HG03095 (cell line): ENCODE data around the gene ACCSL.

Experiments used
- ATAC-seq: cut with Tn5 transposase; IDR thresholded peaks from one replicate; pipeline ENCODE4 v1.9.1; 2021; ENCODE audit warnings: moderate library complexity; ENCODE audit not compliant: unreplicated experiment

The ACCSL gene

DNA sequence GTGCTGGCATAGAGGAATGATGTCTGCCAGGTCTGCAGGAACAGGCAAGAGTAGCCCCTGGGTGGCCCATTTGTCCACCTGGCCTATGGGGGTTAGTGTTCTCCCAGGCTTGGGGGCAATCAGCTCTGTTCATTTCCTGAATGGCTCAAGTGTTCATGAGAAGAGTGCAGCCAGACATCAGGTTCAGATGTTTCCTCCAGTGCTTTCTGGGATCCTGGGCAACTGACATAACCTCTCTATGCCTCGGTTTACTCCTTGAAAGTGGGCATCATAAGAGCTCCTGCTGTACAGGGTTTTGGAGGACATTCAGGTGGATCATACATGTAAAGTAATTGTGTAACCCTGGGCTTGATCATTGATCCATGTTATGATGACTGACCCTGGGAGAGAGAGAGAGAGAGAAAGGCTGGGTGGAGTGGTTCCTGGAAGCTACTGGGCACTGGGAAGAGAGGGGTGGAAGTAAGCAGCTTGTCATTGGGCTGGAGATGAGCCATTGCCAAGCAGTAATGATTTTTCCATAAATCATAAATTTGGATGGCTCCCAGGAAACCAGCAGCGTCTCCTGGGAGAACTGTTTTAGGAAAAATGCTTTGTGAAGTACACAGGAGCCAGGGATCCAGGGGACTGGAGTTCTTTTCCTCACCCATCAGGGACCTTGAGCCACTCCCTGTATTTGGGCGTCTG lies 30.2 kb upstream of the ACCSL start:
- no peak for ATAC-seq

DNA sequence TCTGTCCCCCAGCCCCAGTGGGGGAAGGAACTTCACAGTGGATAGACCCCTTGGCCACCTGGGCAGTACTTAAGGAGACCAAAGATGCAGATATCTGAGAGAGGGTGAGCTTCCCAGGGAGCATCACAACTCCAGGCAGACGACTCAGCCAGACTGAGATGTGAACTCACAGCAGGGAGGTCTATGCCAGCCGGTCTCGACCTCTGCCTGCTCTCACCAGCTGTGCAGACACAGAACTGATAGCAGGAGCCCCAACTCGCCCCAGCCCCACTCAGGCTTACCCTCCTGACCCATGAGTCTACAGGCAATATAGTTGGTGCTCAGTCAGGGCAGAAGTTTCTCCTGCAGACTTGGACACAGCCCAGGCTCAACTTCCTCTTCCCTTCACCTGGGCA lies 29.7 kb upstream of the ACCSL start:
- no peak for ATAC-seq

- no peak for ATAC-seq
Measured at GRCh38 chr11:44018829-44019228, 29.0 kb upstream of the ACCSL start.

DNA sequence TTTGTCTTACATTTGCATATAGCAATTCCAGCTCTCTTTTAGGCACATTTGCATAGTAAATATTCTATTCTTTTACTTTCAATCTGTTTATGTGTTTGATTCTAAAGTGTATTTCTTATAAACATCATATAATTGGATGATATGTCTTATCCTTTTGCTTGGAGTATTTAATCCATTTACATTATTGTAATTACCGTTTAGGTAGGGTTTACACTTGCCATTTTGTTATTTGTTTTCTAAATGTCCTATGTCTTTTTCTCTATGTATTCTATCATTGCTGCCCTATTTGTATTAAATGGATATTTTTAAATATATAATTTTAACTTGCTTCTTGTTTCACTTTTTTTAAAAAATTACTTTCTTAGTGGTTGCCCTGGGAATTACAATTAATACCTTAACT lies 22.8 kb upstream of the ACCSL start:
- ATAC-seq, result no peak

DNA sequence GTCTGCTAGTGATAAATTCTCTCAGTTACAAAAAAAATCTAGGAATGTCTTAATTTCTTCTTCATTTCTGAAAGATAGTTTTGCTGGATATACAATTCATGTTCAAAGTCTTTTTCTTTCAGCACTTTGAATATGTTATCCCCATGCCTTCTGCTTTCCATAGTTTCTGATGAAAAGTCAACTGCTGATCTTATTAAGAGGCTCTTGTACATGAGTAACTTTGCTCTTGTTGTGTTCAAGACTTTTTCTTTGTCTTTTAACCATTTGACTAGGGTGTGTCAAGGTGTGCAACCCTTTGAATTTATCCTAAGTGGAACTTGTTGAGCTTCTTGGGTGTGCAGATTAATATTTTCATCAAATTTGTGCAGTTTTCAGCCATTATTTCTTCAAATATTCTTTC lies 22.1 kb upstream of the ACCSL start:
- no peak for ATAC-seq

DNA sequence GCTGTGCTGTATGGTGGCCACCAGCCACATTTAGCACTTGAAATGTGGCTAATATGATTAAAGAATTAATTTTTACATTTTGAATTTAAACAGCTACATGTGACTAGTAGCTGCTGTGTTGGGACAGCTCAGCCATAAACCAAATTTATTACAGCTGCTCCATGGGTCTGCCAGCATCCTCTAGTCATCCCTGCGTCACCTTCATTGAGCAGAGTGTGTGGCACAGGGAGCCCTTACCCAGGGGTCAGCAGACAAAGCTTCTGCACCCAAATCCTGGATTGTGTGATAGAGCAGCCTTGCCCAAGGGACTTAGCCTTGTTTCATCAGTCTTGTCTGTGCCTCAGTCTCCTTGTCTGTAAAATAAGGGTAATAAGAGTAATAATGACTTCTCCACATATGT lies 19.4 kb upstream of the ACCSL start:
- no peak for ATAC-seq

DNA sequence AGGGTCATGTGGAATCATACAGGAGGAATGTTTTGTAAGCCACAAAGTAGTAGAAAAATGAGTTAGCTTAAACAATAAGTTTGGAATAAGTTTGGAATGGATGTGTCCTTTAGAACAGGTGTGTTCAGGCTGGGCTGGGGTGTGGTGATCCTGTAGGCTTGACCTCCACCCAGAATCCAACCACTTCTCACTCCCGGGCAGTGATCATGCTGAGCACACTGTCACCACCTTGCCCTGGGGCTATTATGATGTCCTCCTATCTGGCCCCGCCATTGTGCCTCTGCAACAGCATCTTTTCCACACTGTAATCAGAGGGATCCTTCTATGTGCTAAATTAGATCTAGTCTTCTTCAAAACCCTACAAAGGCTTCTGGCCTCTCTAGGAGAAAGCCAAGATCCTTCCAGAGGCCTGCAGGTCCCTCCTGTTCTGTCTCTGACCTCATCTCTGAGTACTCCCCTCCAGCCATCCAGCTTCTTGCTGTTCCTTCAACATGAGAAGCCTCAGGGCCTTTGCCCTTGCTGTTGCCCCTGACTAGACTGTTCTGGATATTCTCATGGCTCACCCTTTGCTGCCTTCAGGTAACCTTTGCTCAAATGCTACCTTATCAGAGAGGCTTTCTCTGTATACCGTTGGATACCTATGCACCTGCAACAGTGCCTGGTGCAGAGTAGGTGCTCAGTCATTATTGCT lies 18.8 kb upstream of the ACCSL start:
- ATAC-seq, result no peak

DNA sequence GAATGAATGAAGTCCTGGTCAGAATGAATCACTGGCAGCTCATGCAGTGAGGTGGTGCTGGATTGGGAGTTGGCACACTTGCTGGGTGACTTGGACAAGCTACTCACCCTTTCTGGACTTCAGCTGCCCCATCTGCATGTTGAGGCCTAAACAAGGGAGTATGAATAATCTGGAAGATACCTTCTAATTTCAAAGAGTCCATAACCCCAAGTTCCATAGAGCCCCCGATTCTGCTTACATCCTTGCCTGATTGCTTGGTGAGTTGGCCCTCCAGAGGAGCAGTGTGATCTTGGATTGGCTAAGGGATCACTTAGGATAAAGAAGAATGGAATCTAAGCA lies 18.3 kb upstream of the ACCSL start:
- no peak for ATAC-seq

DNA sequence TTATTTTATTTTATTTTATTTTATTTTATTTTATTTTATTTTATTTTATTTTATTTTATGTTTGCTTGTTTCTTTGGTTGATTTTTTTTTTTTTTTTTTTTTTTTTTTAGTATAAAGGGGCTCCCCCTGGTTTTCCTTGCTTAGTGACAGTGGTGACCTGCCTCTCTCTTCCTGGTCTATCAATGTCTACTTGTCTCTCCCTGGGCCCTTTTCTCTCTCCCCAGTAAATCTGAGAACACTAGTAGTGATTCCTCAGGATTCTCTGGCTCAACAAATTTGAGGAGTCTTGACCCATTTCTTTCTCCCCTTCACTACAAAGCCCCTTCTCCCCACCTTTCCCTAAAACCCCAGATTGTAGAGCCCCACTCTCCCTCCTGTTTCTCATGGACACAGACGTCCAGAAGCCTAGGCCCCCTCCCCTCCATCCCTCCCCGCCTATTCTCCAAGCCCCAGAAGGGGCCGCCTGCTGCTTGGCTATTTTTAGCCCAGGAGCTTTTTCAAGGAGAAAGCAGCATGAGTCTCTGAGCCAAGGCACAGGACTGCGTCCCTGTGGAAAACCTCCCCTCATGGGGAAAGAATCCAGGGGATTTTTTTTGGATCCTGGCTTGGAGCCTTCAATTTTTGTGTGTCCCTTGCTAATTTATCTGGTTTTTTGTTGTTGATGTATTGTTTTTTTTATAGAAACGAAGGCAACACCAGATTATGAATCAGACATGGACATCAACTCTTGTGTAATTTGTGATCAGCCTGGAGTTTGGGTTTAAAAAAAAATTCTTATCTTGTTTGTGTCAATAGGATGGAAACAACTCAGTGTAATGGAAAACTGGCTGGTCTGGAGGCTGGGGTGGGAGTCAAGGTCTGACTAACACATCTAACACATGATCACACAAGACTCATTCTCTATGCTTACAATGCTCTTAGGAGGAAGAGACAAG lies 17.5 kb upstream of the ACCSL start:
- ATAC-seq, result no peak

DNA sequence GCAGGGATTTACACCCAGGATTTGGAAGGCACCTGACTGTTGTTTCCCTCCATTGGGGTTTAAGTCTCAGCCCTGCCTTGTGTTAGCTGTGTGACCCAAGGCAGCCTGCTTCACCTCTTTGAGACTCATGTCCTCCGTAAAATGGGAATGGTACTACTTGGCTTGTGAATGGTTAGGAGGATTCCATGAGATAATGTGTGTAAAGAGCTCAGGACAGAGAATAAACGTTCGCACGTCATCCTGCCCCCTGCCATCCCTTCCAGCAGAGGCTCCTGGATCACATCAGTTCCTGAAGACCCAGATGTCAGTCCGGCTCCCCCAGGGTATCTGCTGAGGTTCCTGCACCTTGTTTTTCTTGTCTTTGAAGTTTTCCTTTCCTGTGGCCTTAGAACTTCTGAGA lies 16.8 kb upstream of the ACCSL start:
- no peak for ATAC-seq

DNA sequence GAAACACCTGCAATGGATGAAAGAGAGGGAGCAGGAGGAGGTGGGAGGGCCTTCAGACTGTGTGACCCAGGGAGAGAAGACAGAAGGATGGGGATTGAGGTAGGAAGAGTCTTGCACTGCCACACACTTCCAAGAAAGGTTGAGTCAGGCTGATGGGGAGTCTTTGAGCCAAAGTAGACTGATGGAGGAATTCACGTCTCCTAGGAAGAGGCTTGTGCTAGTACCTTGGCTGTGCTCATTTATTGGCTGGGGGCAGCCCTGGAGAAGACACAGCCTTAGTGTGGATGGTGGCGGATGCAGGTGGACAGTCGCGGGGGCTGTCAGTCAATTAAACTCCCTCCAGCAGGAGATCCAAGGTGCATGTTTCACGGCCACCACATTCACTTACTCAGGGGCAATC lies 16.2 kb upstream of the ACCSL start:
- ATAC-seq, result no peak

- ATAC-seq, result no peak
Measured at GRCh38 chr11:44032299-44033085, 15.3 kb upstream of the ACCSL start.

DNA sequence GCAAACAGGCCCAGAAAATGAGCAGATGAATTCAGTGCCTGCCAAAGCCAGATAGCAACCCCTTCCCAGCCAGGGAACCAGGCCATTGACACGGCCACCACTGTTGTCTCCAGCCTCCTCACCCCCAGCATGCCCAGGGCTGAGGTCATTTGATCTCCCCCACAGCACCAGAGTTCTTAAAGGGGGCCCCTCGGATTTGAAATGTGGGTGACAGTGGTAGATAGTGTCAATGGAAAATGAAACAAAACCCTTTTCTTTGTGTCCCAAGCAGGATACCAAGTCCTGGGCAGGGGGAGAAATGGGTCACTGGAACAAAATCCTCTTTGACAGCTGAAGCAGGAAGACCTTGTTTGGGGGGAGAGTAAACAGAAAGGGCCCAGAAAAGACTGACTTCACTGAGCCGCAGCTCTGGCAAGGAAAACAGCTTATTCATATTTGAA lies 14.3 kb upstream of the ACCSL start:
- ATAC-seq, result no peak

GRCh38 chr11:44033856-44034255 lies 13.9 kb upstream of the ACCSL start:
- ATAC-seq, result no peak

- ATAC-seq, result no peak
Measured at GRCh38 chr11:44034639-44035038, 13.1 kb upstream of the ACCSL start.

- ATAC-seq, result peak; percentile 88
Measured at GRCh38 chr11:44036811-44037657, 10.7 kb upstream of the ACCSL start.

DNA sequence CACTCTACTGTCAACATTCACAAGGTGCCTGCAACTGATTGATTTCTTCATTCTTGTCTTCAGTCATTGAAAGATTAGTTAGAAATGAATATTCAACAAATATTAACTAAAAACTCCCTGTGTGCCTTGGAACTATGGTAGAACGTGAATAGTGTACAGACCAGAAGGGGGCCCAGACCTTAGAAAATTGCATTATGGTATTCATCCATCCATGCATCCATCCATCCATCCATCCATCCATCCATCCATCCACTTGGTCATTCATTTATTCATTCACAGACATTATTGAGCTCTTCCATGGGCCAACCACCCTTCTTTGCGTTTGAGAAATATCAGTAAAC lies 10.2 kb upstream of the ACCSL start:
- no peak for ATAC-seq

- no peak for ATAC-seq
Measured at GRCh38 chr11:44043157-44043556, 4.6 kb upstream of the ACCSL start.

DNA sequence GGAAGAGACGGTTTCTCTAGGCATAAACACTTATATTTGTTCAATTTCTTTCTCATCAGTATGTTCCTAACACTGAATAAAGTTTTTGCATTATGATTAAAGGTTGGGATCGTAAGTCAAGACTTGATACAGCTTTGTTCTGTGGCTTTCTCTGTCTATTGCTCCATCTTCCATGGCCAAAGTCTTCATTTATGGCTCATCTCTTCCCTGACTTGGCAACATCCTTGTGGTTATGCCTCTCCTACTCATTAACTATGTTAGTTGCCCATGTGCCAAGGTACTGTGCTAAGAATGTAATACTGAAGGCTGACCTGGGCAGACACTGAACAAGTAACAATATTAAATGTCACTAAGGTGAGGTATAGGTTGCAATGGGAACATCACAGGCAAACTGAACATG lies 1.6 kb upstream of the ACCSL start:
- ATAC-seq, result no peak

DNA sequence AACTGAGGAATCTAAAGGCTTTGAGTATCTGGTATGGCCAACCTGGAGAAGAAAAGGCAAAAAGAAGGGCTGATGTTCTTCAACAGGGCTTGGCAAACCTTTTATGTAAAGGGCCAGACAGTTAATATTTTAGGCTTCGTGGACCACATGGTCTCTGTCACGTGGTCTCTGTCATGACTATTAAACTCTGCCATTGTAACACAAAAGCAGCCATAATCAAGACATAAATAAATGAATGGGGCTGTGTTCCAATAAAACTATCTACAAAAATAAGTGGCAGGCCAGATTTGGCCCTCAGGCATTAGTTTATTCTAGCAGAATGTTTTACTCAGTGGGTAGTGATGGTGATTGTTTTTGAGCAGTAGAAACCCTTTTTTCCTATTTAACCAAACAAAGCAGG lies 483 bp upstream of the ACCSL start:
- no peak for ATAC-seq
